OCI-M2 (cell line): ENCODE results near the gene CHST15.
"Not testable (repeated sequence)": the region's sequence is repeated elsewhere in the genome, so short reads cannot be mapped to it uniquely, and the experiment has no call there.

Experiments used
- DNase-seq: peaks from one replicate; lab custom pipeline; 2025; ENCODE audit not compliant: unreplicated experiment; lab: John Stamatoyannopoulos, UW

The CHST15 gene

DNA sequence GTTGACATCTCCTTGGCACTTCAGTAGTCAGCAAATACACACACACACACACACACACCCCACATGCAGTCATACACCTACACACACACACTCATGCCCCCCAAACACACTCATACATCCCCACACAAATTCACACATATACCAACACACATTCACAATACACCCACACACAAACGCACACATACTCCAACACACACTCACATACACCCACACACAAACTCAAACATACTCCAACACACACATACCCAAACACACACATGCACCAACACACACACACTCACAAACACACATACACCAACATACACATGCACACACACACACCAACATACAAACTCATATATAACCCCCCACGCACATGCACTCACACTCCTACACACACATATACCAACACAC, 31.4 kb upstream of the CHST15 start:
- no peak for DNase-seq

DNA sequence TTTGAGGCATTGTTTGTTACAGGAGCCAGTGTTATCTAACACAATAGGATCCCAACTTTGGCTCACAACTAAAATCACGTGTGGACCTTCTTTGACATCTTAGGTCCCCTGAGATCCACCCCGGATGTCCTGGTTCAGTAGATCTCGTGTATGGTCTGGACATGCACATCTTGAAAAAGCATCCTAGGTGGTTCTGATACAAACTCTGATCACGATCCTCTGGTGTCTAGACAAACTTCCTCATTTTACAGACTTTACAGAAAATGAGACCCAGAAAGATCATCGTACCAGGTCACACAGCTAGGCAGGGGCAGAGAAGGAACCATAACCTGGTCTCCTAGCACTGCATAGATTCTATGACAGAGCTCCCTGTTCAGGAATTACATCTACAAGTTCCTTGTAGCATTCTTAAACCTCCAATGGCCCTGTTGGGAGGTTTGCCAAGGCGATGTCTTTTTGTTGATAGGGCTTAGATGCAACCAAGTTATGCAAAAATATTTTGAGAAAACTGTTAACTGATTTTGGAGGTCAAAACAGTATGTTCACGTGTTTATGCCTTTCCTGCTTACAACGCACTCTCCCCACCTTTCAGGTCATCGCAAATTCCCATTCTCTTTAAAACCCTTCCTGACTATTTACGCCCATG, 30.8 kb upstream of the CHST15 start:
- DNase-seq, result no peak

GRCh38 chr10:124123156-124123555, 29.8 kb upstream of the CHST15 start:
- no peak for DNase-seq

DNA sequence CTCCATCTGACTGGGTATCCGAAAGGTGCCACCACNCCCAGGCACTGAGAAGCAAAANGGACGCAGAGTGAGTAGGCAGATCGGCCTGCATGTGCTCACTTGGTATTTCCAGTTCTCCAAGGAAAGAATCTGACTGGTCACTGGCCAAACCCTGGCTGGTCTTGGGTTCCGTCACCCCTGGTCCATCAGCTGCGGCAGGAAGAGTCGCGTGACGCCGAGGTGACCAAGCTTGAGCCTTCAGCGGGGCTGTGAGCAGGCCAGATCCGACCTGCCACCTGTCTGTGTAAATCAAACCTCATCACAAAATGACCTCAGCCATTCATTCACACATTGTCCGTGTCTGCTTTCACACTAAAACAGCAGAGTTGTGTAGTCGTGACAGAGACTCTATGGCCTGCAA, 28.8 kb upstream of the CHST15 start:
- no peak for DNase-seq

- DNase-seq, result no peak
These were observed 27.1 kb upstream of the CHST15 start for GRCh38 chr10:124120410-124121061.

DNA sequence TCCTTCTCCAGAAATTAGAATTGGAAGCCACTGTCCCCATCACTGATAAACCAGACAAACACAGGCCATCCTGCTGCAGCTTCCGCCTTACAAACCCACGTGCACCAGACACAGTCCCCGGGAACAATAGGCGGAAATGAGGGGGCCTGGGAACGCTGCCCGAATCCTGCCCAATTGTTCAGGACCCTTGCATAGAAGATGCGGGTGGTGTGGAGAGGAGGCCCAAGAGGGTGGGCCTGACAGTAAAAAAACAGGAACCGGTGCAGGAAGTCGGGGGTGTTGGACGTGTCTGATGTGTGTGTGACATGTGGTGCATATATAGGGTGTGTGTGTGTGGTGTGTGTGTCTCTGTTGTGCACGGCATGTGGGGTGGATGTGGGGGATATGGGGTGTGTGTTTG, 26.5 kb upstream of the CHST15 start:
- DNase-seq, result no peak

DNA sequence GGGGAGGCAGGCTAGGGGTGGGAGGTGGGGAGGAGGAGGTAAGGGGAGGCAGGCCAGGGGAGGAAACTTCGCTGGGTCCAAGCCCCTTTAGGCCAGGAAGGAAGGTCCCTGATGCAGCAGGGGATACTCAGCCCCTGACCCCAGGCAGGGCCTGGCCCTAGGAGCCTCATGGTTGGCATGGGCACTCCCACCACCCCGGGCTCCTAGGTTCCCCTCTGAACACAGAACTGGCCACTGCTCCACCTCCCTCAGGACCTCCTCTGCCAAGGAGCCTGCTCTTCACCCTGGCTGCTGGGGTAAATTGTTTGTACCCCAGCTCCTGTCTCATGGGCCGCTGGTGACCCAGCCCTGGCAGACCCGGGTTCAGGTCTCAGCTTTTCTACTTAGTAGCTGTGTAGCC, 25.8 kb upstream of the CHST15 start:
- DNase-seq, result no peak

DNA sequence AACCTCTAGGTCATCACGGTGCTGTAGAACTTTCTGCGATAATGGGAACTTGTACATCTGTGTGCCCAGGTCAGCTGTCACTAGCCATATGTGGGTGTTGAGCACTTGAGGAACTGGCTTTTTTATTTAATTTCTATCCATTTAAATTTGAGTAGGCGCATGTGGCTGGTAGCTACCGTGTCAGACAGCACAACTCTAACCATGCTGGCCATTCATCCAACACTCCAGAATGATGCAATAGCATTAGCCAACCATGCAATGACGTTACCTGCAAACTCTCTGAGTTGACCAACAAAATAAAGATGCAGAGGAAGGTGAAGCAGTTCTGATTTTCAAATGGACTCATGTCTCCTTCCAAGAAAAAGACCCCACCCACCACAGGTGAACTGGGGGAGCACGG, 24.4 kb upstream of the CHST15 start:
- DNase-seq, result no peak

DNA sequence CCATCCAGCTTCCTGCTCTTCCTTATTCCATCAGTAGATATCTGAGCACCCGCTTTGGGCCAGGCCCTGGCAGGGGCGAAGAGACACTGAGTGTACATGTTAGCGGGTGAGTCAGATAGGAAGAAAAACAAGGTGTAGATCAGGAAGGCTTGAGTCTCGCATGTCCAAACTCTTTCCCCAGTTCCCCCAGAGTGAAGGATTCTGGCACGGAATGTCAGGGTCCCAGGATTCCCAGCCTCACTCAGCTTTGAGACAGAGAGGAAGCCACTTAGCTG, 24.1 kb upstream of the CHST15 start:
- no peak for DNase-seq

GRCh38 chr10:124116771-124117510, 23.5 kb upstream of the CHST15 start:
- DNase-seq, result no peak

- DNase-seq, result no peak
These were observed 21.3 kb upstream of the CHST15 start for GRCh38 chr10:124114696-124115095.

DNA sequence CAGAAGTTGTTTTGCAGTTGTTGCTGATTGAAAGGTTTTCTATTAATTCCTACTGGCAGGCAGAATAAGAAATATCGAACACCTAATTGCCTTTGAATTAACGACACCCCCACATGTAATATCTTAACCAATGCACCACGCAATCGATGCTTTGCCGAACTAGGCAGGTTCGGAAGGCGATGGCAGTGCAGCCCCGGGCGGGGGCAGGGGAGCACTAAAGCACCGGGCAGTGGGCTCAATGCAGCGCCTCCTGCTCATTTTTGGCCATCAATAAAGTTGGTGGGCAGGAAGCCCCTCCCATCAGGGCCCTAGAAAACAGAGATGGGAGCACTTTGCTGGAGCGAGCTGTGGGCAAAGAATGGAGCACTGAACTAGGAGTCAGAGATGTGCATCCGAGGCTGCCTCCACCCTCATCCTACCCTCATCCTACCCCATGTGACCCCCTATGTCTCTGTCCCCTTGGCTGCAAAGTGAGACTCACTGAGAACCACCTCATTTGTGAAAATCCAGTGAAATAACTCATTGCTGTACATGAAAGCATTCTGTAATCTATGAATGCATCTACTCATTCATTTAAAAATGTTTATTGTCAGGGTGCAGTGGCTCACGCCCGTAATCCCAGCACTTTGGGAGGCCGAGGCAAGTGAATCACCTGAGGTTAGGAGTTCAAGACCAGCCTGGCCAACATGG, 19.6 kb upstream of the CHST15 start:
- no peak for DNase-seq

- no peak for DNase-seq
These were observed 17.5 kb upstream of the CHST15 start for GRCh38 chr10:124110882-124111281.

DNA sequence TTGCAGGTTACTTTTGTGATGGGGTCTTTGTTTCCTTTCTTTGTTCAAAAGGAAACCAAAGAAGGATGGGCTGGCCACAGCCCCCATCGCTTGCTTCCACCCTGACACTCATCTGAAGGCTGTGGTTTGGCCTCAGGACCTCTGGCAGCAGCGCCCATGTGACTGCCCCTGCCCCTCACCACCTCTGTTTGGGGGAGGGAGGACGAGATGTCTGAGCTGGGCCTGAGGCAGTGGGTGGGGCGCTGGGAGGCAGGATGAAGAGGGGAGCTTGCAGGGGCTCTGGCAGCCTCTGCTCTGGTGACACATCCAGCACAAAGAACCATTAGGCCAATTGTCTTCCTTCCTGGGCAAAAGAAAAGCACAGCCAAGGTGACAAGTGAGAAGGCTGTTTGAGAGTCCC, 15.9 kb upstream of the CHST15 start:
- DNase-seq, result no peak

DNA sequence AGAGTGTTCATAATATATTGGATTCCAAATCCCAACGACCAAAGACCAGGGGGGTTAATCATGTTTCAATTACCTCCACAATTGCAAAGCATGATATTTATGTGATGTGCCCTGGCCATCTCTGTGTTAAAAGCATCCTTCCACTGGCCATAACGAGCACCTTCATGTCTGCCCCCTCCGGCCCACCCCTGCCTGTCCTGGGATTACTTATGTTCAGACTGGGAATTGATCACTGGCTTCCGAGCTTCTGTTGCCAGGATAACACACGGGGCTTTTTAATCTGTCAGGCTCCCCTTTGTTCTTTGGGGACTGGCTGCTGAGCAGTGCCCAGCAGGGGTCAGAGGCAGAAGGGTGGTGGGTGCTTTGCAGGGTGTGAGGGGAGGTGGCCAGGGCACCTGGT, 13.7 kb upstream of the CHST15 start:
- no peak for DNase-seq

GRCh38 chr10:124106241-124106879, 13.0 kb upstream of the CHST15 start:
- DNase-seq, result no peak

GRCh38 chr10:124105594-124105993, 12.2 kb upstream of the CHST15 start:
- no peak for DNase-seq

DNA sequence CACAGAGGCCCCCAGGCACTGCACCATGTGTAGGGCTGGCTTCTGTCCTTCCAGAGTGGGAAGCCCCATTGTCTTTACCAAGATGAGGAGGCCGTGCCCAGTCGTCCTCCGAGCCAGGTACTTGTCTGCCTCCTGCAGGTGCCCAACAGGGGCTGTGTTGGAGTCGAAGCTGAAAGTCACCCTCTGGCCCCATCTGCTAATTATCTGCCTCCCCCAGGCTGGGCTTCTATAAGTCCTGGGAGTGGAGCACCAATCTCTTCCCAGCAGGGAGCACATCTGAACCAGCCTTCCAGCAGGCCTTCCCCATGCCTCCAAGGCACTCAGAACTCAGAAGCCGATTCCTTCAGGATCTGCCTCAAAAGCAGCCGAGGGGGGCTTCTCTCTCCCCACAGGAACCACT, 11.6 kb upstream of the CHST15 start:
- no peak for DNase-seq

- no peak for DNase-seq
These were observed 10.7 kb upstream of the CHST15 start for GRCh38 chr10:124104011-124104627.

GRCh38 chr10:124101351-124101750, 8.0 kb upstream of the CHST15 start:
- DNase-seq, result no peak

DNA sequence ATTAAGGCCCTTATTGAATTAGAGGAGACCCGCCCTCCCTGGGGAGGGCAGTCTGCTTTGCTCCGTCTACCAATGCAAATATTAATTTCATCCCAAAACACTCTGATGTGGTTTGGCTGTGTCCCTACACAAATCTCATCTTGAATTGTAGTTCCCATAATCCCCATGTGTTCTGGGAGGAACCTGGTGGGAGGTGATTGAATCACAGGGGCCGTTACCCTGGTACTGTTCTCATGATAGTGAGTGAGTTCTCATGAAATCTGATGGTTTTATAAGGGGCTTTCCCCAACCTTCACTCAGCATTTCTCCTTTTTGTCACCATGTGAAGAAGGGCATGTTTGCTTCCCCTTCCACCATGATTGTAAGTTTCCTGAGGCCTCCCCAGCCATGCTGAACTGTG, 7.3 kb upstream of the CHST15 start:
- not testable (repeated sequence) for DNase-seq
